Measurements from ENCODE around the gene KIAA1671. TPM values are rescaled to one million over a fixed set of nuclear protein-coding genes. Genes with fewer than 3 reads are reported as not detected.

Gene KIAA1671
- total RNA-seq, 2 experiments from 2014 or later: 6.5 to 6.8 TPM

DNA sequence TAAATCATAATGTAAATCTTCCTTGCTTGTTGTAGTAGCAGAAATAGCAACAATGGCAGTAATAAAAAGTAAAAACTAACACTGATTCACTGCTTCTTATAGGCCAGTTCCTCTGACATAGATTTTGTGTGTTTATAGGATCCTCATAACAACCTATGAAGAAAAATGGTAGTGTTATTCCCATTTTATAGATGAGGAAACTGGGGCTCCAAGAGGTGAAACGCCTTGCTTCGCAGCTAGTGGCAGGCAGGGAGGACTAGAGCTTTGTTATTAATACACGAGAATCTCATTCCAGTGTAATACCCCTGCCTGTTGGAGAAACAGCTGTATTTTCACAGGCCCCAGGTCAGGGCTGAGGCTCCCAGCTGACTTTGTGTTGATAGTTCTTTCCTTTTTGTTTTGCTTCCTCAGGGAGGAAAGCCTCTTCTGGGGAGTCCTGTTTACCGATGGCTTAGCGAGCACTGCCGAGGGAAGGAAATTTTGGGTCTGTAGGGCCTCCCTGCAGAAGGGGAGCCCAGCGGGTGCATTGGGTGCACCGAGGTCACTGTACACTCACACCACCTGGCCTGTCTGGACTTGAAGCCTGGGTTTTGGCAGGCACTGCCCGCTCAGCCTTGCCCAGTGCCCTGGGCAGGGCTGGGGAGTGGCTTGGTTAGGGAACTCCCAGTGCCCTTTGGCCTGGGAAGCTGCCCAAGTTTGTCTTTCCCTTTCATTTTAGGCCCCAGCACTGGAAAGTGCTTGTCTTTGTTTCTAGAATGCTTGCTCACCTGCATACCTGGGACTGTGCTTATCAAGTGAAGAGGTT, 13.5 kb downstream of the KIAA1671 start:
- Mint-ChIP-seq H3K4me3 (no peak overlapping the region), H3K27ac (no peak overlapping the region), H3K36me3 (ENCODE audit: low read depth) (no peaks in the 10 kb centered on the region), H3K4me1 (ENCODE audit: low read depth) (no peaks in the 10 kb centered on the region), H3K27me3 (no peaks in the 10 kb centered on the region), H3K9me3 (no peaks in the 10 kb centered on the region)
- TF ChIP-seq, protein P1, sequence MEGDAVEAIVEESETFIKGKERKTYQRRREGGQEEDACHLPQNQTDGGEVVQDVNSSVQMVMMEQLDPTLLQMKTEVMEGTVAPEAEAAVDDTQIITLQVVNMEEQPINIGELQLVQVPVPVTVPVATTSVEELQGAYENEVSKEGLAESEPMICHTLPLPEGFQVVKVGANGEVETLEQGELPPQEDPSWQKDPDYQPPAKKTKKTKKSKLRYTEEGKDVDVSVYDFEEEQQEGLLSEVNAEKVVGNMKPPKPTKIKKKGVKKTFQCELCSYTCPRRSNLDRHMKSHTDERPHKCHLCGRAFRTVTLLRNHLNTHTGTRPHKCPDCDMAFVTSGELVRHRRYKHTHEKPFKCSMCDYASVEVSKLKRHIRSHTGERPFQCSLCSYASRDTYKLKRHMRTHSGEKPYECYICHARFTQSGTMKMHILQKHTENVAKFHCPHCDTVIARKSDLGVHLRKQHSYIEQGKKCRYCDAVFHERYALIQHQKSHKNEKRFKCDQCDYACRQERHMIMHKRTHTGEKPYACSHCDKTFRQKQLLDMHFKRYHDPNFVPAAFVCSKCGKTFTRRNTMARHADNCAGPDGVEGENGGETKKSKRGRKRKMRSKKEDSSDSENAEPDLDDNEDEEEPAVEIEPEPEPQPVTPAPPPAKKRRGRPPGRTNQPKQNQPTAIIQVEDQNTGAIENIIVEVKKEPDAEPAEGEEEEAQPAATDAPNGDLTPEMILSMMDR (IDR thresholded peaks at IDR 0.05): no peak
- ATAC-seq (no peak), DNase-seq (no peak)
- POLR2A ChIA-PET: no interaction called here
- intact Hi-C loops (cut with micrococcal nuclease): no loop called here
- CTCF ChIA-PET: interaction anchor here (0.8 kb wide), 1 partner anchor 83 kb away, joined by 3 read pairs; no protein-coding TSS in a partner anchor

DNA sequence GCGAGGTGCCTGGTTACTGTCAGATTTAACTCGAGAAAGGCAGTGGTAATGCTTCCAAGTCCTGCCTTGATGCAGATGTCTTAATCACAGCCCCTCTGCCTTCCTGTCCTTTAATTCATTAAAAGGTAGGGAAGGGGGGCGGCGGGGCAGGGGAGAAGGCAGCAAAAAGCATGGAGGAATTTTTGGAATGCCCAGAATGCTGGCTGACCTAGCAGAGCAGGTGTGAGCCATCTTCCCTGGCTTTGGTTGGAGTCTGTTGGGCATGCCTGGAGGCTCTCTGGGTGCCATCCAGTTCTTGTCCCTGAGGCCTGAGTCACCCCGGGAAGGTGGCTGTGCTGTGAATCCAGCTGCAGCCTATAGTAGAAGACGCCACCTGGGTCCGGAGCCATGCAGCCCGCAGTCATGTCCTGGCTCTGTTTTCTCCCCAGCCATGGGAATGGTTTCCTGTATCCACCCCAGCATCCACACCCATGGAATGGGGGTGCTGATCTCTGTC, 15.6 kb downstream of the KIAA1671 start:
- TF ChIP-seq, protein P1 (IDR thresholded peaks at IDR 0.05): no peak
- DNase-seq (no peak), ATAC-seq (no peak)
- POLR2A ChIA-PET: no interaction called here
- H3K9me3 Mint-ChIP-seq: no peaks in the 10 kb centered on the region
- H3K27ac Mint-ChIP-seq: no peak overlapping the region
- H3K4me1 Mint-ChIP-seq (ENCODE audit: low read depth): no peaks in the 10 kb centered on the region
- CTCF ChIA-PET: no interaction called here
- intact Hi-C loops (cut with micrococcal nuclease): no loop called here
- no peaks in the 10 kb centered on the region for H3K27me3 Mint-ChIP-seq
- H3K4me3 Mint-ChIP-seq: no peak overlapping the region
- no peaks in the 10 kb centered on the region for H3K36me3 Mint-ChIP-seq (ENCODE audit: low read depth)

DNA sequence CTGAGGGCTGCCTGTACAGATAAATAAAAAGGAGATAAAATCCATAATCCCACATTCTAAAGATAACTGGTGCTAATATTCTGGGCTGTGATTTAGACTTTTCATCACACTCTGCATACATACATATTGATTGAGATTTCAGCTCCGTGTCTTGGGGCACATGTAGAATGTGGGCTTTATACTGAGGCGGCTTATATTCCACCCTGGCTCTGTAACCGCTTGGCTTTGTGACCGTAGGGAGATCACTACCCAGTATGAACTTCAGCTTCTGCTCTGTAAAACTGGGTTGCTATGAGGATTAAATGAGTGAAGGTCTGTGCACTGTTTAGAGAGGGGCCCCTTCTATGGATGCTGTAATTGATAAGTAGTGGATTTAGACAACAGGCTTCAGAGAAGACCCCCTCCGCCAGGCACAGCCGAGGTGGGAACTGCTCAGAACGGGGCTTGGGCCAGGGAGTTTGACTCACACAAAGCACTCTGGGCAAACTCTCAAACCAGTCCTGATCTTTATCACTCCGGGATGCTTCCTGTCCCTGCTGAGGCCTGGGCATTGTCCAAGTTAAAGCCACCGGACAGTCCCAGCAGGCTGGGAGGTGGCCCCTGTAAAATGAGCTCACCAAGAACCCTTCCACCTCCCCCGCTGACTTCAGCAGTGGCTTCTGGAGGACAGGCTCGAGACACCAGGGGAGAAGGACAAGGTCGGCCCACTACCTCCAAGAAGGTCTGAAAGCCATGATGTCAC, 17.2 kb downstream of the KIAA1671 start:
- H3K36me3 Mint-ChIP-seq (ENCODE audit: low read depth): no peaks in the 10 kb centered on the region
- POLR2A ChIA-PET: no interaction called here
- H3K4me3 Mint-ChIP-seq: no peak overlapping the region

DNA sequence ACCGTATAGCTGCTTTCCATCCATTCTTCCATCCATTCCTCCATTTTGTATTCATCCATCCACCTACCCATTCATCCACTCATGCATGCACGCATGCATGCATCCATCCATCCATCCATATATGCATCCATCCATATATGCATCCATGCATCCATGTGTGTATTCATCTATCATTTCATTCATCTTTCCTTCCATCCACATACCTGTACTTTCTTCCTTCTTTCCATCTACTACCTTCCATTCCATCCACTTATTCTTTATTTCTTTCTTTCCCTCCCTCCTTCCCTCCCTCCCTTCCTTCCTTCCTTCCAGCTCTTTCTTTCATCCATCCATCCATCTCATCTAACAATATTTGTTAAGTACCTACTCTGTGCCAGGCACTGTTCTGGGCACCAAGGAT, 19.9 kb downstream of the KIAA1671 start:
- Mint-ChIP-seq H3K9me3 (no peaks in the 10 kb centered on the region), H3K36me3 (ENCODE audit: low read depth) (no peaks in the 10 kb centered on the region), H3K27me3 (no peaks in the 10 kb centered on the region), H3K27ac (no peak overlapping the region), H3K4me1 (ENCODE audit: low read depth) (no peaks in the 10 kb centered on the region), H3K4me3 (no peak overlapping the region)
- no peak for ATAC-seq
- ChIA-PET POLR2A (no interaction called here), CTCF (no interaction called here)
- intact Hi-C loops (cut with micrococcal nuclease): no loop called here
- TF ChIP-seq, protein P1 (IDR thresholded peaks at IDR 0.05): no peak
- no peak for DNase-seq

More for the DNA sequence above, 17.2 kb downstream of the KIAA1671 start:
- no peak overlapping the region for H3K27ac Mint-ChIP-seq
- no peaks in the 10 kb centered on the region for H3K27me3 Mint-ChIP-seq
- intact Hi-C loops (cut with micrococcal nuclease): no loop called here
- H3K4me1 Mint-ChIP-seq (ENCODE audit: low read depth): no peaks in the 10 kb centered on the region
- TF ChIP-seq, protein P1 (IDR thresholded peaks at IDR 0.05): no peak
- DNase-seq (no peak), ATAC-seq (no peak)
- no peaks in the 10 kb centered on the region for H3K9me3 Mint-ChIP-seq
- CTCF ChIA-PET: interaction anchor here (0.8 kb wide), 1 partner anchor 18 kb away, joined by 3 read pairs; no protein-coding TSS in a partner anchor

DNA sequence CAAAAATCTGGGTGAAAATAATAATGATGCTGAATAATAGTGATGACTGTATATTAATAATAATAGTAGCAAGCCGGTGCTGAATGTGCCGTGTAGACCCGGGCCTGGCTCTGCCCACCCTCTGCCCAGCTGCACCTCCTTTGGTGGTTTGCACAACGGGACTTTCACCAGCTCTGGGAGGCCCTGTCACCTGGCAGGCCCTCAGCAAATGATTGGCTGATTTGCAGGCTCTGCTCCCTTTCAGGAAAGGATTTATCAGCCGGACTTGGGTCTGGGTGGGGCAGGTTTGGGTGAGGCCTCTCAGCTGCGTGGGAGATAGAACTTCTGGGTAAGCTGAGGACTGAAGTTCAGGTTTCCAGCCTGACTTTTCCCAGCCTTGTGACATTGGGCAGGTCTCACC, 21.4 kb downstream of the KIAA1671 start:
- H3K27me3 Mint-ChIP-seq: no peaks in the 10 kb centered on the region
- intact Hi-C loops (cut with micrococcal nuclease): no loop called here
- TF ChIP-seq, protein P1 (IDR thresholded peaks at IDR 0.05): no peak
- no peak for ATAC-seq
- no peaks in the 10 kb centered on the region for H3K36me3 Mint-ChIP-seq (ENCODE audit: low read depth)
- DNase-seq: no peak
- H3K9me3 Mint-ChIP-seq: no peaks in the 10 kb centered on the region
- ChIA-PET CTCF (interaction anchor here (1.9 to 3.2 kb wide), 2 partner anchors 36 to 76 kb away, joined by 8 to 10 read pairs; no protein-coding TSS in a partner anchor), POLR2A (interaction anchor here (0.9 kb wide), 1 partner anchor 21 kb away, joined by 3 read pairs; no protein-coding TSS in a partner anchor)
- H3K4me1 Mint-ChIP-seq (ENCODE audit: low read depth): no peaks in the 10 kb centered on the region
- no peak overlapping the region for H3K27ac Mint-ChIP-seq
- no peak overlapping the region for H3K4me3 Mint-ChIP-seq
